Stomach (tissue), 9 donors: Measurements from ENCODE around the gene RANBP1. TPM values are rescaled to one million over a fixed set of nuclear protein-coding genes. Genes with fewer than 3 reads are reported as not detected.
A peak's percentile ranks its signal among the peaks of the same experiment; 100 is the strongest.

Experiments used
- DNase-seq, 2 donors: peaks; one replicate each; pipeline versions ENCODE4 v3.0.0 to v3.0.0-alpha.2; 2013 to 2019
- H3K27ac ChIP-seq, 5 donors: fragments of 200-600 bp in 4 of 5; sonication (generic) in 4 of 5; one replicate each; pipeline ENCODE4 v1.5.1; 2013 to 2019; ENCODE audit warnings: mild to moderate bottlenecking in 1 of 5, moderate library complexity in 1 of 5
- H3K27me3 ChIP-seq, 3 donors: fragments of 200-600 bp; sonication (generic); one replicate each; pipeline ENCODE4 v1.5.1; 2017 to 2019; ENCODE audit warnings: mixed run types in 1 of 3
- H3K36me3 ChIP-seq, 4 donors: fragments of 200-600 bp; sonication (generic); 1 replicate in 3 of 4; 2 replicates in 1 of 4; pipeline ENCODE4 v1.5.1; 2016 to 2019
- H3K4me1 ChIP-seq, 4 donors: fragments of 200-600 bp; sonication (generic); one replicate each; pipeline ENCODE4 v1.5.1; 2016 to 2019
- H3K4me3 ChIP-seq, 4 donors: fragments of 200-600 bp; sonication (generic) in 3 of 4; one replicate each; pipeline ENCODE4 v1.5.1; 2016 to 2019; ENCODE audit warnings: mild to moderate bottlenecking in 1 of 4
- H3K9me3 ChIP-seq, 4 donors: fragments of 200-600 bp; sonication (generic); one replicate each; pipeline ENCODE4 v1.5.1; 2016 to 2019
- EP300 ChIP-seq: sonication (generic); formaldehyde crosslinking; IDR thresholded peaks from one replicate; pipeline ENCODE4 v1.6.1; 2017; ENCODE audit warnings: antibody characterized with exemption
- POLR2A ChIP-seq, 4 donors: fragments of 450-650 bp; IDR thresholded peaks; one replicate each; pipeline ENCODE4 v1.6.1; 2016; ENCODE audit warnings: antibody characterized with exemption in 4 of 4, control low read depth in 2 of 4, mild to moderate bottlenecking in 1 of 4, moderate library complexity in 1 of 4
- POLR2AphosphoS5 ChIP-seq, 3 donors: sonication (generic); formaldehyde crosslinking; IDR thresholded peaks; one replicate each; pipeline ENCODE4 v1.6.1; 2016; ENCODE audit warnings: antibody characterized with exemption in 3 of 3
- WGBS, 5 donors: extraction: QIAGEN DNeasy Blood & Tissue Kit in 3 of 5; methylation state at CpG; one replicate each; pipeline versions ENCODE4 v1.1.5 to v1.1.7; 2013 to 2018; 5-methylcytosine and 5-hydroxymethylcytosine counted together
- intact Hi-C: fragments of 100-400 bp; cut with DNase I; formaldehyde crosslinking; loops from one replicate; pipeline ENCODE4 v1.15.1; 2023; ENCODE audit warnings: low total_unique reads
- polyA plus RNA-seq, 3 donors: library from polyadenylated mRNA; stranded (reverse); fragments of 200-250 nt; gene quantifications; one replicate each; pipeline ENCODE4 v1.2.3, GENCODE V29; 2013
- total RNA-seq, 5 donors: library from RNA; depleted of rRNA; stranded (reverse); fragments of >200 nt; gene quantifications; one replicate each; pipeline versions ENCODE4 v1.1.0 to v1.2.3, GENCODE V29; 2014 to 2016
- TF ChIP-seq, protein P1 (sequence below), 7 experiments: fragments of 450-650 bp in 4 of 7; fragments of 200-600 bp in 3 of 7; sonication (generic) in 3 of 7; IDR thresholded peaks; one replicate each; pipeline ENCODE4 v1.5.1; 2016 to 2019; ENCODE audit warnings: antibody characterized with exemption in 7 of 7, control low read depth in 2 of 7, mild to moderate bottlenecking in 1 of 7
- donor health status: healthy with polysubstance abuse.
- donor health status: Bipolar disorder and iron deficiency.
- donor health status: healthy.

Gene RANBP1
- total and polyA plus RNA-seq, 8 donors: 23.9 to 200 (median 91.9) TPM

DNA sequence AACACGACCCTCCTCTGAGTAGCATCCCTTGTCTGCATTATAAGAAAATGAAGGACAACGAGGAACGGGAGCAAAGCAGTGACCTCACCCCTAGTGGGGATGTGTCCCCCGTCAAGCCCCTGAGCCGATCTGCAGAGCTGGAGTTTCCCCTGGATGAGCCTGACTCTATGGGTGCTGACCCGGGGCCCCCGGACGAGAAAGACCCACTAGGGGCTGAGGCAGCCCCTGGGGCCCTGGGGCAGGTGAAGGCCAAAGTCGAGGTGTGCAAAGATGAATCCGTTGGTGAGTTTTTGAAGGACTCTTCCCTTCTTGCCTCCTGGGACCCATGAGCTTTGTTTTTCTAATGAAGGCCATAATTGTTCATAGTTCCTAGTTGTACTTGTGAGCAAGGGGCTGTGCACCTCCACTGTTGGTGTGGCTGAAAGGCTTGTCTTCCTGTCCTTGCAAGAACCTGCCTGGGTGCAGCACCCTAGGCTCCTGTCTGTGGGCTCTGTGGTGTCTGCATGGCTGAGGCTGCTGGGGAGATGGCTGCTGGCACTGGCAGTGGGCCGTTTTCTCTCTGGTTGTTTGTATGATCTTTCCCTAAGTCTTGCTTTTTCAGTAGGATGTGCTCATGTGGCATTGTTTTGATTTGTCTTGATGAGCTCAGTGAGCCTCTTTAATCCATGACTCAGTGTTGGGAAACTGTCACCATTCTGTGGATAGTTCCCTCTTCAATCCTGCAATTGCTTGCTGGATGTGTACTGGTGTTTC is 25.8 kb upstream of the RANBP1 start:
- Histone ChIP-seq H3K27ac (no peak overlapping the region), H3K4me1 (peaks cover under 1 to 23% (median 3%) of the 10 kb centered on the region in 4 donors), H3K27me3 (no peaks in the 10 kb centered on the region), H3K36me3 (peaks cover 93 to 98% (median 97%) of the 10 kb centered on the region in 4 donors), H3K9me3 (no peaks in the 10 kb centered on the region), H3K4me3 (no peak overlapping the region)
- TF ChIP-seq POLR2A (IDR thresholded peaks at IDR 0.05) (no peak), POLR2AphosphoS5 (IDR thresholded peaks at IDR 0.05) (no peak), EP300 (no peak)
- TF ChIP-seq, protein P1, sequence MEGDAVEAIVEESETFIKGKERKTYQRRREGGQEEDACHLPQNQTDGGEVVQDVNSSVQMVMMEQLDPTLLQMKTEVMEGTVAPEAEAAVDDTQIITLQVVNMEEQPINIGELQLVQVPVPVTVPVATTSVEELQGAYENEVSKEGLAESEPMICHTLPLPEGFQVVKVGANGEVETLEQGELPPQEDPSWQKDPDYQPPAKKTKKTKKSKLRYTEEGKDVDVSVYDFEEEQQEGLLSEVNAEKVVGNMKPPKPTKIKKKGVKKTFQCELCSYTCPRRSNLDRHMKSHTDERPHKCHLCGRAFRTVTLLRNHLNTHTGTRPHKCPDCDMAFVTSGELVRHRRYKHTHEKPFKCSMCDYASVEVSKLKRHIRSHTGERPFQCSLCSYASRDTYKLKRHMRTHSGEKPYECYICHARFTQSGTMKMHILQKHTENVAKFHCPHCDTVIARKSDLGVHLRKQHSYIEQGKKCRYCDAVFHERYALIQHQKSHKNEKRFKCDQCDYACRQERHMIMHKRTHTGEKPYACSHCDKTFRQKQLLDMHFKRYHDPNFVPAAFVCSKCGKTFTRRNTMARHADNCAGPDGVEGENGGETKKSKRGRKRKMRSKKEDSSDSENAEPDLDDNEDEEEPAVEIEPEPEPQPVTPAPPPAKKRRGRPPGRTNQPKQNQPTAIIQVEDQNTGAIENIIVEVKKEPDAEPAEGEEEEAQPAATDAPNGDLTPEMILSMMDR (IDR thresholded peaks at IDR 0.05): no peak
- intact Hi-C loops: no loop called here
- no peak for DNase-seq
- 90 to 96% (median 94%) methylated on average over 11 of the region's 11 CpGs for WGBS, 5 donors

DNA sequence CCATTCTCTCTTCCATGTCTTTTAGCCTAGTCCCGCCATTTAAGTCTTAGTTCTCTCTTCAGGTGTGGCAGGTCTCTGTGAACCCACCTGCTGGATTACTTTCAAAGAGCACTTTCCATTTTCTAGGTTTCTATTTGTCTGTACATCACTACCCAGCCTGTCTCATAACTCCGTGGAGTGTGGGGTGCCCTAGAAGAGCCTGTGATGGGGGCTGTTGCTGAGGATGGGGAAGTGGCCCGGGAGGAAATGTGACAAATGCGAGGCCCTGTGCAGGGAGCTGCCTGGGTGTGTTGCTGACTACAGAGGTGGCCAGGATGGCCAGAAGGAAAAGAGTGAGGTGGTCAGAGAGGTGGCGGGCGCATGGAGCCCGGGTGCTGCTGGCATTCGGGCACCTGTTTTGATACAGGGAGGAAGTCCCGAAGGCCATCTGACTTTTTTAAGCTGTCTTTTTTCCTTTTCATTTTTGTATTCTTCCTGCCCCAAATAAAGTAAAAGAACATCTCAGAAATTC is 25.1 kb upstream of the RANBP1 start:
- Histone ChIP-seq H3K4me3 (no peak overlapping the region), H3K27me3 (no peaks in the 10 kb centered on the region), H3K9me3 (no peaks in the 10 kb centered on the region), H3K36me3 (peaks cover 99 to 100% (median 100%) of the 10 kb centered on the region in 4 donors), H3K27ac (no peak overlapping the region), H3K4me1 (peaks cover 0 to 17% (median 2%) of the 10 kb centered on the region in 4 donors)
- 88 to 93% (median 89%) methylated on average over 9 of the region's 9 CpGs for WGBS, 5 donors
- DNase-seq: no peak
- TF ChIP-seq POLR2A (IDR thresholded peaks at IDR 0.05): no peak
- intact Hi-C loops: no loop called here

DNA sequence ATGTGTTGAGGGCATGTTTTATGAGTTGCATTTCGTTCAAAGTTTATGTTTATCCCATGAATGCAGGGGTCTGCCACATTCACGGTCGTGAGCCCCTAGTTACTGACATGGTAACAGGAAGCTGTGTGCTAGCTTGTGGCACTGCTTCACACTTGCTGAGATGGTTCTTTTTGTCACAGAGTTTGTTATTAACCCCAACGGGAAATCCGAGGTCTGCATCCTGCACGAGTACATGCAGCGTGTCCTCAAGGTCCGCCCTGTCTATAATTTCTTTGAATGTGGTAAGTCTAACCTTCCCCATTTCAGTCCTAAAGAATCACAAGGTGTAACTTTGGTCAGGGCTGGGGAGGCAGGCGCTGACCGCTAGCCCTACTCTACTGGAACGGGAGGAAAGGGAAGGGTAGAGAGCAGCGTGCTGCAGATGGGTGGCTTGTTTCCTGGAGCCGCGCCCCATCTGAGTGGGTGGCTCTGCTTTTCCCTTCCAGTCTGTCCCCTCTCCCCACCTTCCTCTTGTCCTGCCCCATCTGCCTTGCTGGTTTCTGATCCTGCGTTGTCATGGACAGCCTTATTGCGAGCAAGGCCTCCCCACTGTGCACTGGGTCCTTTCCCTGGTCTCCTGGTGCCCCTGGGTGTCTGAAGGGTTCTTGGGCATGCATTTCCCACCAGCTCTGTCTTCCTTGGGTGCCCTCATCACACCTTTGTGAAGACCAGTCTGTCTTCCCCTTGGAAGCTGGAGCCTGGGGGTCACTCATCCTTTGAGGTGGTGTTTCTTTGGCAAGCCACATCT is 24.0 kb upstream of the RANBP1 start:
- no peaks in the 10 kb centered on the region for H3K27me3 ChIP-seq
- WGBS, 5 donors: 90 to 94% (median 91%) methylated on average over 16 of the region's 16 CpGs
- H3K27ac ChIP-seq: peak overlapping the region in 1 of 5 donors; percentile 15
- H3K4me1 ChIP-seq: peaks cover 0 to 16% (median 2%) of the 10 kb centered on the region in 4 donors
- no peak for DNase-seq
- H3K9me3 ChIP-seq: peaks cover 0 to 4% (median 0%) of the 10 kb centered on the region in 4 donors
- TF ChIP-seq POLR2A (IDR thresholded peaks at IDR 0.05) (no peak), EP300 (no peak), POLR2AphosphoS5 (IDR thresholded peaks at IDR 0.05) (no peak)
- TF ChIP-seq, protein P1 (IDR thresholded peaks at IDR 0.05): no peak
- intact Hi-C loops: no loop called here
- peaks cover 96 to 100% (median 100%) of the 10 kb centered on the region in 4 donors for H3K36me3 ChIP-seq
- no peak overlapping the region for H3K4me3 ChIP-seq

DNA sequence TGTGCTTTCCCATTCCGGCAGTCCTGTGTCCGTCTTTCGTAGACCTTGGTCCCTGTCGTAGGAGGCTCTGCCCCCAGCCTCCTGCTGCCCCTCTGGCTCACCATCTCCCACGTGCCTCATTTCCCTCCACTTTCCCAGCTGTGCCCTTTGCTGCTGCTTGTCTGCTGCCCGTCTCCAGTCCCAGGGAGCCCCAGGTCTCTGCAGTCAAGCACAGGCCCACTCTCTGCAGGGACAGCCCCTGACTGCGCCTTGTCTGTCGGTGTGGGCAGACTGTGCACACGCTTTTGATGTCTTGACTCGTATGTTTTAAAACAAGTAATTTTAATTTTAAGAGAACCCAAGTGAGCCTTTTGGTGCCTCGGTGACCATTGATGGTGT is 23.4 kb upstream of the RANBP1 start:
- intact Hi-C loops: no loop called here
- Histone ChIP-seq H3K27me3 (no peaks in the 10 kb centered on the region), H3K36me3 (peaks cover 90 to 100% (median 100%) of the 10 kb centered on the region in 4 donors), H3K27ac (peak overlapping the region in 1 of 5 donors; percentile 15), H3K9me3 (peaks cover 0 to 4% (median 0%) of the 10 kb centered on the region in 4 donors), H3K4me3 (no peak overlapping the region), H3K4me1 (peaks cover 0 to 16% (median 2%) of the 10 kb centered on the region in 4 donors)
- WGBS, 5 donors: 90 to 93% (median 92%) methylated on average over 11 of the region's 11 CpGs
- DNase-seq: no peak
- TF ChIP-seq EP300: no peak
- no peak for TF ChIP-seq POLR2AphosphoS5 (IDR thresholded peaks at IDR 0.05)
- TF ChIP-seq POLR2A (IDR thresholded peaks at IDR 0.05): no peak
- TF ChIP-seq, protein P1 (IDR thresholded peaks at IDR 0.05): no peak
